Astrocyte of the spinal cord (primary cell): ENCODE results near the gene TMEM225B.

Experiments used
- DNase-seq: peaks from one replicate; pipeline ENCODE4 v3.0.0; 2011; ENCODE audit warnings: low read depth, low spot score
- H3K4me3 ChIP-seq: 2 replicates; pipeline ENCODE4 v1.5.1; 2011; ENCODE audit warnings: low read depth, mild to moderate bottlenecking, low read length, moderate library complexity
- CTCF ChIP-seq: IDR thresholded peaks from 2 replicates; pipeline ENCODE4 v1.5.1; 2012; ENCODE audit warnings: low read depth, mild to moderate bottlenecking, low read length, inconsistent platforms
- in situ Hi-C: cut with HindIII; loops from 2 replicates; pipeline ENCODE4 v1.10.0; 2017; ENCODE audit warnings: low sequenced_read_pairs

Gene TMEM225B

GRCh38 chr7:99615989-99616358 lies 17.9 kb downstream of the TMEM225B start:
- DNase-seq: no peak
- TF ChIP-seq CTCF: no peak
- in situ Hi-C loops: no loop called here
- peak overlapping the region; percentile 81 for H3K4me3 ChIP-seq

GRCh38 chr7:99616359-99617191 lies 18.5 kb downstream of the TMEM225B start, which contains the start of gene ZSCAN25:
Gene ZSCAN25 (plus strand): TSS chr7:99616946. CDS start chr7:99619607, 2,661 bp downstream.
- in situ Hi-C loops: no loop called here
- H3K4me3 ChIP-seq: peak within 1 kb of the TSS; percentile 81
- peak; percentile 93 for DNase-seq
- TF ChIP-seq CTCF: peak; percentile 55

- in situ Hi-C loops: no loop called here
- DNase-seq: no peak
- TF ChIP-seq CTCF: no peak
- H3K4me3 ChIP-seq: peak overlapping the region; percentile 81
Measured at GRCh38 chr7:99617192-99617781, 19.2 kb downstream of the TMEM225B start.

- in situ Hi-C loops: no loop called here
- no peak for TF ChIP-seq CTCF
- no peak overlapping the region for H3K4me3 ChIP-seq
- DNase-seq: no peak
Measured at GRCh38 chr7:99618726-99619125, 20.7 kb downstream of the TMEM225B start.

- no peak for TF ChIP-seq CTCF
- H3K4me3 ChIP-seq: no peak overlapping the region
- DNase-seq: no peak
- in situ Hi-C loops: no loop called here
Measured at GRCh38 chr7:99619571-99620130, 21.6 kb downstream of the TMEM225B start.

- no peak for TF ChIP-seq CTCF
- in situ Hi-C loops: no loop called here
- no peak overlapping the region for H3K4me3 ChIP-seq
- DNase-seq: no peak
Measured at GRCh38 chr7:99621271-99621670, 23.2 kb downstream of the TMEM225B start.
